HCT116 (cell line): ENCODE measurements around the gene EMSY. TPM values are rescaled to one million over a fixed set of nuclear protein-coding genes. Genes with fewer than 3 reads are reported as not detected.

Experiments used
- ATAC-seq: fragments of 200-7000 bp; cut with Tn5 transposase; 2 replicates; pipeline ENCODE4 v1.9.1; 2020; ENCODE audit warnings: mild to moderate bottlenecking, moderate library complexity
- BruUV-seq: library from RNA; stranded (reverse); fragments of 400-500 nt; replicated peaks from 2 replicates; lab custom pipeline; 2021; lab: Mats Ljungman, UMichigan
- CTCF ChIA-PET: fragments of 300-600 bp; sonication (Branson Sonifier 250); formaldehyde crosslinking; loops from one replicate; lab custom pipeline; 2021; ENCODE audit warnings: antibody characterized with exemption; lab: Charles Lee
- POLR2A ChIA-PET: fragments of 300-600, 350-600 bp; sonication (Branson Sonifier 250); formaldehyde crosslinking; loops from one replicate; lab custom pipeline; 2021; ENCODE audit warnings: antibody characterized with exemption; lab: Charles Lee
- RAD21 ChIA-PET, 2 experiments: fragments of 300-600 bp; sonication (Branson Sonifier 250); formaldehyde crosslinking; loops; one replicate each; lab custom pipeline; 2023; ENCODE audit warnings: low total read pairs in 2 of 2; ENCODE audit not compliant: uncharacterized antibody in 2 of 2, unreplicated experiment in 2 of 2, low non-redundant PET in 1 of 2; lab: Charles Lee
- DNase-seq: peaks from one replicate; pipeline ENCODE4 v3.0.0-alpha.2; 2010; ENCODE audit warnings: low read depth, low spot score
- H2AFZ ChIP-seq: fragments of 200-600 bp; shearing (Covaris generic), sonication (generic); 2 replicates; pipeline ENCODE4 v1.6.1; 2017; ENCODE audit warnings: low read depth, mixed run types, mixed read lengths, antibody characterized with exemption, low read length; ENCODE audit not compliant: poor library complexity, severe bottlenecking
- H3K27ac ChIP-seq: 2 replicates; pipeline ENCODE4 v1.5.1; 2012; ENCODE audit warnings: low read depth, low read length
- H3K27me3 ChIP-seq: fragments of 200-600 bp; sonication (generic); 2 replicates; pipeline ENCODE4 v1.6.1; 2016; ENCODE audit warnings: mixed run types, low read length, mixed read lengths; ENCODE audit not compliant: insufficient read depth
- H3K36me3 ChIP-seq, 2 experiments: fragments of 200-500 bp in 1 of 2; fragments of 200-600 bp in 1 of 2; sonication (Bioruptor generic) in 1 of 2; sonication (generic) in 1 of 2; 2 replicates each; pipeline versions ENCODE4 v1.5.1 to v1.6.1; 2014 to 2016; ENCODE audit warnings: low read length in 2 of 2, inconsistent platforms in 1 of 2, mixed read lengths in 1 of 2, mixed run types in 1 of 2; ENCODE audit not compliant: insufficient read depth in 2 of 2, control insufficient read depth in 1 of 2
- H3K4me1 ChIP-seq, 2 experiments: fragments of 200-600 bp in 1 of 2; sonication (generic) in 1 of 2; 2 replicates each; pipeline versions ENCODE4 v1.5.1 to v1.6.1; 2012 to 2017; ENCODE audit warnings: low read length in 2 of 2, inconsistent platforms in 1 of 2, mild to moderate bottlenecking in 1 of 2, mixed read lengths in 1 of 2, mixed run types in 1 of 2, moderate library complexity in 1 of 2; ENCODE audit not compliant: insufficient read depth in 2 of 2, control insufficient read depth in 1 of 2
- H3K4me2 ChIP-seq: fragments of 200-600 bp; sonication (generic); 2 replicates; pipeline ENCODE4 v1.6.1; 2017; ENCODE audit warnings: mixed run types, low read length, mixed read lengths
- H3K4me3 ChIP-seq, 2 experiments: fragments of 200-600 bp in 1 of 2; sonication (generic) in 1 of 2; replicated peaks in 1 of 2; 2 replicates each; pipeline ENCODE4 v1.5.1; 2011 to 2016; ENCODE audit warnings: low read length in 2 of 2, control low read depth in 1 of 2, low read depth in 1 of 2, mild to moderate bottlenecking in 1 of 2, mixed read lengths in 1 of 2, mixed run types in 1 of 2
- H3K79me2 ChIP-seq: fragments of 200-600 bp; sonication (generic); 2 replicates; pipeline ENCODE4 v1.6.1; 2017; ENCODE audit warnings: mild to moderate bottlenecking, mixed run types, low read length, moderate library complexity, mixed read lengths; ENCODE audit not compliant: insufficient read depth
- H3K9ac ChIP-seq: fragments of 200-600 bp; sonication (generic); 2 replicates; pipeline ENCODE4 v1.6.1; 2016; ENCODE audit warnings: low read length, mixed read lengths
- H3K9me2 ChIP-seq: fragments of 200-600 bp; sonication (generic), shearing (Covaris generic); 2 replicates; pipeline ENCODE4 v1.6.1; 2017; ENCODE audit warnings: mixed run types, mild to moderate bottlenecking, moderate library complexity; ENCODE audit not compliant: insufficient read depth
- H3K9me3 ChIP-seq, 2 experiments: fragments of 200-500 bp in 1 of 2; fragments of 200-600 bp in 1 of 2; sonication (Bioruptor generic) in 1 of 2; sonication (generic) in 1 of 2; 2 replicates each; pipeline ENCODE4 v1.6.1; 2014 to 2017; ENCODE audit warnings: low read length in 2 of 2, mixed read lengths in 2 of 2, inconsistent platforms in 1 of 2, low read depth in 1 of 2, mild to moderate bottlenecking in 1 of 2, mixed run types in 1 of 2, moderate library complexity in 1 of 2; ENCODE audit not compliant: control insufficient read depth in 1 of 2, insufficient read depth in 1 of 2
- H4K20me1 ChIP-seq: fragments of 200-600 bp; sonication (generic), shearing (Covaris generic); 2 replicates; pipeline ENCODE4 v1.6.1; 2017; ENCODE audit warnings: mixed run types, mild to moderate bottlenecking, moderate library complexity; ENCODE audit not compliant: insufficient read depth
- CEBPB ChIP-seq: IDR thresholded peaks from 2 replicates; pipeline ENCODE4 v1.6.1; 2012; ENCODE audit warnings: low read depth
- ELF1 ChIP-seq: IDR thresholded peaks from 2 replicates; pipeline ENCODE4 v1.6.1; 2012; ENCODE audit warnings: low read depth, borderline replicate concordance
- EZH2phosphoT487 ChIP-seq: fragments of 200-600 bp; IDR thresholded peaks from 2 replicates; pipeline ENCODE4 v1.6.1; 2018; ENCODE audit warnings: antibody characterized with exemption, borderline replicate concordance
- POLR2A ChIP-seq: IDR thresholded peaks from 2 replicates; pipeline ENCODE4 v1.7.0; 2011; ENCODE audit warnings: borderline replicate concordance; ENCODE audit not compliant: insufficient read depth, insufficient read length; ENCODE audit errors: extremely low read depth
- POLR2AphosphoS5 ChIP-seq: IDR thresholded peaks from 2 replicates; pipeline ENCODE4 v1.6.1; 2011; ENCODE audit warnings: mild to moderate bottlenecking, low read depth, low read length, moderate library complexity
- SIN3A ChIP-seq: IDR thresholded peaks from 2 replicates; pipeline ENCODE4 v1.6.1; 2012; ENCODE audit warnings: low read depth
- SRF ChIP-seq: IDR thresholded peaks from 2 replicates; pipeline ENCODE4 v1.6.1; 2012; ENCODE audit warnings: low read depth
- YY1 ChIP-seq: IDR thresholded peaks from 2 replicates; pipeline ENCODE4 v1.6.1; 2011; ENCODE audit warnings: low read length, low read depth, moderate library complexity, mild to moderate bottlenecking; ENCODE audit not compliant: insufficient replicate concordance; ENCODE audit errors: extremely low read depth
- ZBTB33 ChIP-seq: IDR thresholded peaks from 2 replicates; pipeline ENCODE4 v1.6.1; 2011; ENCODE audit warnings: mild to moderate bottlenecking, low read length, moderate library complexity; ENCODE audit not compliant: insufficient replicate concordance; ENCODE audit errors: extremely low read depth
- ZFX ChIP-seq: fragments of 450-650 bp; IDR thresholded peaks from 2 replicates; pipeline ENCODE4 v1.6.1; 2017
- ZNF274 ChIP-seq: fragments of 200-500 bp; sonication (Bioruptor generic); IDR thresholded peaks from 2 replicates; pipeline ENCODE4 v1.6.1; 2014; ENCODE audit warnings: mild to moderate bottlenecking, low read depth, low read length, inconsistent platforms
- intact Hi-C: fragments of 100-400 bp; cut with micrococcal nuclease; formaldehyde crosslinking; loops from 2 replicates; pipeline ENCODE4 v1.10.0; 2022
- total RNA-seq: library from RNA; stranded (reverse); gene quantifications from one replicate; pipeline ENCODE4 v1.2.1, GENCODE V29; 2021; ENCODE audit not compliant: unreplicated experiment

The EMSY gene
- total RNA-seq, 1 experiment from 2014 or later, result 22.7 TPM

GRCh38 chr11:76506833-76507232 lies 62.0 kb downstream of the EMSY start:
- no peaks in the 10 kb centered on the region for H3K9me2 ChIP-seq
- no peak overlapping the region for H3K4me2 ChIP-seq
- no peaks in the 10 kb centered on the region for H3K4me1 ChIP-seq
- H2AFZ ChIP-seq, result no peak overlapping the region
- no peak overlapping the region for H3K27ac ChIP-seq
- H4K20me1 ChIP-seq, result no peaks in the 10 kb centered on the region; the same call in 1 of the 2 replicates
- RAD21 ChIA-PET, result no interaction called here
- ATAC-seq, result no peak
- H3K36me3 ChIP-seq, result no peaks in the 10 kb centered on the region
- H3K27me3 ChIP-seq, result no peaks in the 10 kb centered on the region
- CTCF ChIA-PET, result no interaction called here
- H3K9ac ChIP-seq, result no peak overlapping the region
- POLR2A ChIA-PET, result no interaction called here
- no peaks in the 10 kb centered on the region for H3K79me2 ChIP-seq
- intact Hi-C loops, result no loop called here
- no peak for TF ChIP-seq YY1
- no peak for TF ChIP-seq EZH2phosphoT487
- no peak for TF ChIP-seq POLR2AphosphoS5
- TF ChIP-seq ZFX, result no peak
- no peak for TF ChIP-seq SRF
- TF ChIP-seq ZBTB33, result no peak
- no peak for TF ChIP-seq POLR2A
- TF ChIP-seq ZNF274, result no peak
- no peak for TF ChIP-seq SIN3A
- no peak for TF ChIP-seq ELF1
- TF ChIP-seq CEBPB, result no peak
- TF ChIP-seq, all 23 proteins: peak for 0
- BruUV-seq, result no TSS peak
- no peaks in the 10 kb centered on the region for H3K9me3 ChIP-seq
- H3K4me3 ChIP-seq, result no peak overlapping the region
- no peak for DNase-seq
